Subcutaneous adipose tissue (tissue), 4 donors: ENCODE results near the gene CREG1. TPM values are rescaled to one million over a fixed set of nuclear protein-coding genes. Genes with fewer than 3 reads are reported as not detected.

Experiments used
- CTCF ChIP-seq: fragments of 450-650 bp; IDR thresholded peaks from one replicate; pipeline ENCODE4 v1.5.1; 2016; ENCODE audit warnings: low read depth, mild to moderate bottlenecking, control low read depth, antibody characterized with exemption, moderate library complexity
- total RNA-seq, 4 donors: library from RNA; depleted of rRNA; stranded (reverse); fragments of >200 nt; gene quantifications; one replicate each; pipeline ENCODE4 v1.1.0, GENCODE V29; 2016

Gene CREG1
- total RNA-seq: 100 to 1,000 TPM; 190 to 407 (median 330) TPM

- no peak for TF ChIP-seq CTCF
These were observed at the start of gene CREG1 for GRCh38 chr1:167553136-167554027. Gene CREG1 (minus strand): TSS chr1:167553762.

GRCh38 chr1:167602840-167603239 lies 49.3 kb upstream of the CREG1 start:
- no peak for TF ChIP-seq CTCF

- no peak for TF ChIP-seq CTCF
These were observed 48.2 kb upstream of the CREG1 start for GRCh38 chr1:167601442-167602383.

GRCh38 chr1:167599957-167600581 lies 46.5 kb upstream of the CREG1 start:
- no peak for TF ChIP-seq CTCF

- no peak for TF ChIP-seq CTCF
These were observed 41.3 kb upstream of the CREG1 start for GRCh38 chr1:167594822-167595221.

GRCh38 chr1:167593860-167594259 lies 40.3 kb upstream of the CREG1 start:
- TF ChIP-seq CTCF: no peak
